MM.1S (cell line): ENCODE results near the gene SLBP.
"Not testable (repeated sequence)": the region's sequence is repeated elsewhere in the genome, so short reads cannot be mapped to it uniquely, and the experiment has no call there.

Experiments used
- DNase-seq: peaks from one replicate; pipeline ENCODE4 v3.0.0-alpha.2; 2015
- H2AFZ ChIP-seq: fragments of 300-600 bp; sonication (generic); 2 replicates; pipeline ENCODE4 v1.6.0; 2016; ENCODE audit warnings: antibody characterized with exemption, low read length
- H3F3A ChIP-seq: fragments of 300-600 bp; sonication (generic); 2 replicates; pipeline ENCODE4 v1.6.1; 2016; ENCODE audit warnings: mild to moderate bottlenecking, antibody characterized with exemption, low read length, moderate library complexity, mixed read lengths; ENCODE audit not compliant: insufficient read depth
- H3K27ac ChIP-seq: fragments of 300-600 bp; sonication (generic); 2 replicates; pipeline ENCODE4 v1.5.1; 2016; ENCODE audit warnings: mild to moderate bottlenecking, low read length
- H3K27me3 ChIP-seq: fragments of 300-600 bp; sonication (generic); replicated peaks from 2 replicates; pipeline ENCODE4 v1.6.0; 2016; ENCODE audit warnings: low read length; ENCODE audit not compliant: insufficient read depth
- H3K36me3 ChIP-seq: fragments of 300-600 bp; sonication (generic); replicated peaks from 2 replicates; pipeline ENCODE4 v1.6.1; 2016; ENCODE audit warnings: mild to moderate bottlenecking, low read length, mixed read lengths; ENCODE audit not compliant: insufficient read depth
- H3K4me1 ChIP-seq: fragments of 300-600 bp; sonication (generic); 2 replicates; pipeline ENCODE4 v1.6.1; 2016; ENCODE audit warnings: low read length, mixed read lengths
- H3K4me2 ChIP-seq: fragments of 300-600 bp; sonication (generic); 2 replicates; pipeline ENCODE4 v1.6.0; 2016; ENCODE audit warnings: low read depth, low read length
- H3K4me3 ChIP-seq: fragments of 300-600 bp; sonication (generic); 2 replicates; pipeline ENCODE4 v1.5.1; 2016; ENCODE audit warnings: low read length, mixed read lengths
- H3K79me2 ChIP-seq: fragments of 300-600 bp; sonication (generic); 2 replicates; pipeline ENCODE4 v1.6.1; 2016; ENCODE audit warnings: mixed run types, low read length, mixed read lengths
- H3K9ac ChIP-seq: fragments of 300-600 bp; sonication (generic); 2 replicates; pipeline ENCODE4 v1.6.1; 2016; ENCODE audit warnings: low read length, mixed read lengths
- H3K9me2 ChIP-seq: fragments of 300-600 bp; sonication (generic); replicated peaks from 2 replicates; pipeline ENCODE4 v1.6.1; 2016; ENCODE audit warnings: mild to moderate bottlenecking, low read length, mixed read lengths; ENCODE audit not compliant: insufficient read depth
- H3K9me3 ChIP-seq: fragments of 300-600 bp; sonication (generic); replicated peaks from 2 replicates; pipeline ENCODE4 v1.6.1; 2016; ENCODE audit warnings: mild to moderate bottlenecking, low read length, mixed read lengths; ENCODE audit not compliant: insufficient read depth
- H4K20me1 ChIP-seq: fragments of 300-600 bp; sonication (generic); 2 replicates; pipeline ENCODE4 v1.6.1; 2016; ENCODE audit warnings: mild to moderate bottlenecking, low read length, moderate library complexity, mixed read lengths; ENCODE audit not compliant: insufficient read depth
- CTCF ChIP-seq: fragments of 300-600 bp; sonication (generic); IDR thresholded peaks from 2 replicates; pipeline ENCODE4 v1.5.1; 2016; ENCODE audit warnings: antibody characterized with exemption, low read length, mixed read lengths
- EZH2 ChIP-seq: fragments of 300-600 bp; sonication (generic); optimal IDR thresholded peaks from 2 replicates; pipeline ENCODE3; 2017; ENCODE audit warnings: low read depth, mild to moderate bottlenecking, antibody characterized with exemption, low read length, mixed read lengths
- EZH2phosphoT487 ChIP-seq: fragments of 300-600 bp; sonication (generic); IDR thresholded peaks from 2 replicates; pipeline ENCODE4 v1.6.1; 2018; ENCODE audit warnings: antibody characterized with exemption, low read length

Gene SLBP

GRCh38 chr4:1706358-1706757, 5.8 kb downstream of the SLBP start:
- Histone ChIP-seq H4K20me1 (peaks cover 74% of the 10 kb centered on the region), H3K36me3 (peaks cover 22% of the 10 kb centered on the region), H3K9me2 (no peaks in the 10 kb centered on the region)

GRCh38 chr4:1705732-1706131, 6.4 kb downstream of the SLBP start:
- H3K9me3 ChIP-seq, result no peaks in the 10 kb centered on the region
- no peak overlapping the region for H3K9ac ChIP-seq
- H3K27ac ChIP-seq, result no peak overlapping the region
- peaks cover 97% of the 10 kb centered on the region for H3K79me2 ChIP-seq
- H3K9me2 ChIP-seq, result no peaks in the 10 kb centered on the region
- H3K27me3 ChIP-seq, result no peaks in the 10 kb centered on the region
- H3K4me3 ChIP-seq, result no peak overlapping the region
- DNase-seq, result no peak
- TF ChIP-seq EZH2phosphoT487 (no peak), CTCF (no peak), EZH2 (no peak)
- H3K36me3 ChIP-seq, result peaks cover 22% of the 10 kb centered on the region
- H3K4me2 ChIP-seq, result no peak overlapping the region
- peaks cover 7% of the 10 kb centered on the region for H3F3A ChIP-seq
- peaks cover 9% of the 10 kb centered on the region for H3K4me1 ChIP-seq
- peaks cover 78% of the 10 kb centered on the region for H4K20me1 ChIP-seq
- H2AFZ ChIP-seq, result no peak overlapping the region

More at GRCh38 chr4:1706358-1706757, 5.8 kb downstream of the SLBP start:
- Histone ChIP-seq H3K9ac (no peak overlapping the region), H3K27ac (no peak overlapping the region), H3K27me3 (no peaks in the 10 kb centered on the region), H2AFZ (no peak overlapping the region), H3K4me3 (no peak overlapping the region), H3K4me2 (no peak overlapping the region), H3F3A (peaks cover 7% of the 10 kb centered on the region), H3K79me2 (peaks cover 97% of the 10 kb centered on the region), H3K4me1 (peaks cover 9% of the 10 kb centered on the region), H3K9me3 (no peaks in the 10 kb centered on the region)
- DNase-seq, result no peak
- TF ChIP-seq CTCF, result no peak
- no peak for TF ChIP-seq EZH2
- TF ChIP-seq EZH2phosphoT487, result no peak

- Histone ChIP-seq H3K36me3 (peaks cover 33% of the 10 kb centered on the region), H3K9me3 (no peaks in the 10 kb centered on the region), H4K20me1 (peaks cover 81% of the 10 kb centered on the region), H3K4me1 (no peaks in the 10 kb centered on the region), H2AFZ (no peak overlapping the region), H3K9me2 (no peaks in the 10 kb centered on the region), H3K27ac (no peak overlapping the region), H3K79me2 (peaks cover 97% of the 10 kb centered on the region), H3F3A (peaks cover 7% of the 10 kb centered on the region), H3K9ac (no peak overlapping the region), H3K4me3 (no peak overlapping the region), H3K27me3 (no peaks in the 10 kb centered on the region), H3K4me2 (no peak overlapping the region)
- TF ChIP-seq EZH2, result no peak
- no peak for DNase-seq
These were observed 8.3 kb downstream of the SLBP start for GRCh38 chr4:1703867-1704266.

GRCh38 chr4:1701671-1702070, 10.4 kb downstream of the SLBP start:
- H3K27ac ChIP-seq, H3K9me2 ChIP-seq, H2AFZ ChIP-seq, H3K27me3 ChIP-seq, H3K9ac ChIP-seq, H3K4me1 ChIP-seq, H3K4me2 ChIP-seq, DNase-seq, H3F3A ChIP-seq, H3K9me3 ChIP-seq, H3K4me3 ChIP-seq: not testable (repeated sequence)
- Histone ChIP-seq H4K20me1 (peaks cover 66% of the 10 kb centered on the region), H3K79me2 (peaks cover 91% of the 10 kb centered on the region), H3K36me3 (peaks cover 35% of the 10 kb centered on the region)
